DOHH2 (cell line): ENCODE measurements around the gene SLC25A17.

ENCODE experiments used
- H3F3A ChIP-seq: fragments of 200-600 bp; sonication (generic), shearing (Covaris generic); 2 replicates; pipeline ENCODE4 v1.6.0; 2016; ENCODE audit warnings: antibody characterized with exemption, mild to moderate bottlenecking; ENCODE audit not compliant: control insufficient read depth, insufficient read depth
- H3K27ac ChIP-seq: fragments of 200-600 bp; sonication (generic); 2 replicates; pipeline ENCODE4 v1.5.1; 2014; ENCODE audit warnings: low read depth, mild to moderate bottlenecking, low read length, moderate library complexity
- H3K27me3 ChIP-seq: fragments of 200-600 bp; sonication (generic); 2 replicates; pipeline ENCODE4 v1.6.1; 2014; ENCODE audit warnings: mild to moderate bottlenecking, low read length, mixed read lengths; ENCODE audit not compliant: control insufficient read depth
- H3K36me3 ChIP-seq: fragments of 200-600 bp; sonication (generic); 2 replicates; pipeline ENCODE4 v1.6.1; 2014; ENCODE audit warnings: mild to moderate bottlenecking, low read length, moderate library complexity, mixed read lengths; ENCODE audit not compliant: control insufficient read depth
- H3K4me1 ChIP-seq: fragments of 200-600 bp; sonication (generic); 2 replicates; pipeline ENCODE4 v1.6.1; 2014; ENCODE audit warnings: mild to moderate bottlenecking, low read length, mixed read lengths; ENCODE audit not compliant: control insufficient read depth
- H3K4me2 ChIP-seq: fragments of 200-600 bp; sonication (generic); 2 replicates; pipeline ENCODE4 v1.6.0; 2014; ENCODE audit warnings: mild to moderate bottlenecking, low read length, moderate library complexity
- H3K4me3 ChIP-seq: fragments of 200-600 bp; sonication (generic); 2 replicates; pipeline ENCODE4 v1.5.1; 2014; ENCODE audit warnings: mild to moderate bottlenecking, low read length, mixed read lengths
- H3K79me2 ChIP-seq: fragments of 200-600 bp; sonication (generic); 2 replicates; pipeline ENCODE4 v1.6.1; 2014; ENCODE audit warnings: mild to moderate bottlenecking, low read length, mixed read lengths; ENCODE audit not compliant: control insufficient read depth
- H3K9me2 ChIP-seq: fragments of 200-600 bp; sonication (generic); replicated peaks from 2 replicates; pipeline ENCODE4 v1.6.1; 2014; ENCODE audit warnings: mild to moderate bottlenecking, low read length, mixed read lengths; ENCODE audit not compliant: control insufficient read depth
- H3K9me3 ChIP-seq: fragments of 200-600 bp; sonication (generic); 2 replicates; pipeline ENCODE4 v1.6.1; 2014; ENCODE audit warnings: antibody characterized with exemption, low read length, mixed read lengths; ENCODE audit not compliant: control insufficient read depth, insufficient read depth
- H4K20me1 ChIP-seq: fragments of 200-600 bp; sonication (generic); 2 replicates; pipeline ENCODE4 v1.6.0; 2014; ENCODE audit warnings: low read depth, mild to moderate bottlenecking, antibody characterized with exemption, low read length, moderate library complexity; ENCODE audit not compliant: control insufficient read depth, insufficient read depth
- CTCF ChIP-seq: fragments of 200-600 bp; sonication (generic); IDR thresholded peaks from one replicate; pipeline ENCODE4 v1.5.1; 2014; ENCODE audit warnings: antibody characterized with exemption, mild to moderate bottlenecking, low read depth, low read length; ENCODE audit not compliant: poor library complexity, severe bottlenecking
- EZH2phosphoT487 ChIP-seq: fragments of 200-600 bp; sonication (generic); IDR thresholded peaks from 2 replicates; pipeline ENCODE4 v1.6.1; 2017; ENCODE audit warnings: borderline replicate concordance, mild to moderate bottlenecking, antibody characterized with exemption, low read length, moderate library complexity, mixed read lengths

Gene SLC25A17

GRCh38 chr22:40806711-40807110, 12.4 kb downstream of the SLC25A17 start:
- Histone ChIP-seq H3K4me1 (peaks cover 9% of the 10 kb centered on the region; the same call in 1 of the 2 replicates), H3K4me2 (no peak overlapping the region), H3K36me3 (peaks cover 27% of the 10 kb centered on the region), H3F3A (no peaks in the 10 kb centered on the region), H3K9me3 (no peaks in the 10 kb centered on the region), H4K20me1 (peaks cover 3% of the 10 kb centered on the region; the same call in 1 of the 2 replicates), H3K27me3 (no peaks in the 10 kb centered on the region), H3K27ac (no peak overlapping the region), H3K4me3 (no peak overlapping the region), H3K9me2 (no peaks in the 10 kb centered on the region), H3K79me2 (peaks cover 94% of the 10 kb centered on the region)
- TF ChIP-seq CTCF: no peak
- TF ChIP-seq EZH2phosphoT487: no peak

- H4K20me1 ChIP-seq: peaks cover 3% of the 10 kb centered on the region; the same call in 1 of the 2 replicates
- no peaks in the 10 kb centered on the region for H3K9me3 ChIP-seq
- H3K4me2 ChIP-seq: no peak overlapping the region
- no peaks in the 10 kb centered on the region for H3K27me3 ChIP-seq
- H3K4me3 ChIP-seq: no peak overlapping the region
- TF ChIP-seq EZH2phosphoT487: no peak
- no peak for TF ChIP-seq CTCF
- no peaks in the 10 kb centered on the region for H3F3A ChIP-seq
- peaks cover 22% of the 10 kb centered on the region for H3K36me3 ChIP-seq
- H3K9me2 ChIP-seq: no peaks in the 10 kb centered on the region
- peaks cover 9% of the 10 kb centered on the region; the same call in 1 of the 2 replicates for H3K4me1 ChIP-seq
- no peak overlapping the region for H3K27ac ChIP-seq
- peaks cover 90% of the 10 kb centered on the region for H3K79me2 ChIP-seq
These were observed 13.4 kb downstream of the SLC25A17 start for GRCh38 chr22:40805699-40806203.

- Histone ChIP-seq H3K27me3 (no peaks in the 10 kb centered on the region), H3K4me3 (no peak overlapping the region), H3K36me3 (peaks cover 22% of the 10 kb centered on the region), H4K20me1 (peaks cover 3% of the 10 kb centered on the region; the same call in 1 of the 2 replicates), H3F3A (no peaks in the 10 kb centered on the region), H3K4me1 (peaks cover 9% of the 10 kb centered on the region; the same call in 1 of the 2 replicates), H3K9me2 (no peaks in the 10 kb centered on the region), H3K27ac (no peak overlapping the region), H3K9me3 (no peaks in the 10 kb centered on the region), H3K79me2 (peaks cover 85% of the 10 kb centered on the region), H3K4me2 (no peak overlapping the region)
- TF ChIP-seq EZH2phosphoT487 (no peak), CTCF (no peak)
These were observed 13.9 kb downstream of the SLC25A17 start for GRCh38 chr22:40805239-40805638.
